Activated B cell treated with CpG ODN at 0.5 μM for 24 hours (primary cell): Measurements from ENCODE around the gene PRKN. TPM values are rescaled to one million over a fixed set of nuclear protein-coding genes. Genes with fewer than 3 reads are reported as not detected.

Source experiments
- ATAC-seq: fragments of 200-7000 bp; cut with Tn5 transposase; one replicate; pipeline ENCODE4 v1.10.0; 2021; ENCODE audit warnings: low read depth, mild to moderate bottlenecking, moderate library complexity
- CTCF ChIA-PET: fragments of 350-600 bp; sonication (Branson Sonifier 250); formaldehyde crosslinking; loops from one replicate; lab custom pipeline; 2021; ENCODE audit warnings: antibody characterized with exemption; lab: Charles Lee
- POLR2A ChIA-PET: fragments of 350-600 bp; sonication (Branson Sonifier 250); formaldehyde crosslinking; loops from one replicate; lab custom pipeline; 2021; ENCODE audit warnings: antibody characterized with exemption; lab: Charles Lee
- DNase-seq: peaks from one replicate; pipeline ENCODE4 v3.0.0; 2022
- H3K27ac Mint-ChIP-seq: one replicate; pipeline ENCODE4 v1.8.0; 2020; ENCODE audit warnings: mixed read lengths
- H3K27me3 Mint-ChIP-seq: one replicate; pipeline ENCODE4 v1.8.0; 2021; ENCODE audit warnings: mixed read lengths
- H3K36me3 Mint-ChIP-seq: one replicate; pipeline ENCODE4 v1.8.0; 2021; ENCODE audit warnings: low read depth, mixed read lengths
- H3K4me1 Mint-ChIP-seq: one replicate; pipeline ENCODE4 v1.8.0; 2021; ENCODE audit warnings: mixed read lengths
- H3K4me3 Mint-ChIP-seq: one replicate; pipeline ENCODE4 v1.8.0; 2020; ENCODE audit warnings: mild to moderate bottlenecking, mixed read lengths
- H3K9me3 Mint-ChIP-seq: one replicate; pipeline ENCODE4 v1.8.0; 2020; ENCODE audit warnings: mixed read lengths
- intact Hi-C: fragments of 100-400 bp; cut with micrococcal nuclease; formaldehyde crosslinking; loops from one replicate; pipeline ENCODE4 v1.15.1; 2024
- total RNA-seq: library from RNA; stranded (reverse); gene quantifications from 2 replicates; pipeline ENCODE4 v1.2.3, GENCODE V29; 2022
- TF ChIP-seq, protein P1 (sequence below): fragments of 200-600 bp; IDR thresholded peaks from one replicate; pipeline ENCODE4 v1.8.0; 2022; ENCODE audit warnings: antibody characterized with exemption, mild to moderate bottlenecking

The PRKN gene
- total RNA-seq, 1 donor from 2014 or later: 2.3 TPM

DNA sequence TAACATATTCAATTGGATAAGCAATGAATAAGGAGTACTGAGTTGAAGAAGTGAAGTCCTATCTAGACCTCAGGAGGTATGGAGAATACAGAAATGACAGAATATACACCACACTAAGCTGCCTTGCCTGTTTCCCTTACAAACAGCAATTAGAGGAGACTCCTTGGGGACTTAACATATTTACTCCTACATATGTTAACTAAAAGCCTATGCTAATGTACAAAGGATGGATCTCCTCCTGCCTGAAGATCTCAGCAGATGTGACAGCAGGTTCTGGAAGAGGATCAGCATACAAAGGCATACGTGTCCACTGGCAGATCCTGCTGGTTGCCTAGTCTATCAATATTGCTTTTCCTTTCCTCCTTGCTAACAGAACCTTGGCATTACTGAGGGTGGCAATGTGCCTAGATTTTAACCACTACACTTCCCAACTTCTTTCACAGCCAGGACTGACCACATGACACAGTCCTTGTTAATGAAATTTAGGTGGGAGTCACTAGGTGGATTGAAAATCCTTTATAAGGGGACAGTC is 29.6 kb downstream of the PRKN start:
- DNase-seq (no peak), ATAC-seq (no peak)
- no peak overlapping the region for H3K27ac Mint-ChIP-seq
- H3K36me3 Mint-ChIP-seq: no peaks in the 10 kb centered on the region
- intact Hi-C loops: no loop called here
- no peaks in the 10 kb centered on the region for H3K4me1 Mint-ChIP-seq
- H3K4me3 Mint-ChIP-seq: no peak overlapping the region
- ChIA-PET POLR2A (no interaction called here), CTCF (no interaction called here)
- no peaks in the 10 kb centered on the region for H3K9me3 Mint-ChIP-seq
- TF ChIP-seq, protein P1, sequence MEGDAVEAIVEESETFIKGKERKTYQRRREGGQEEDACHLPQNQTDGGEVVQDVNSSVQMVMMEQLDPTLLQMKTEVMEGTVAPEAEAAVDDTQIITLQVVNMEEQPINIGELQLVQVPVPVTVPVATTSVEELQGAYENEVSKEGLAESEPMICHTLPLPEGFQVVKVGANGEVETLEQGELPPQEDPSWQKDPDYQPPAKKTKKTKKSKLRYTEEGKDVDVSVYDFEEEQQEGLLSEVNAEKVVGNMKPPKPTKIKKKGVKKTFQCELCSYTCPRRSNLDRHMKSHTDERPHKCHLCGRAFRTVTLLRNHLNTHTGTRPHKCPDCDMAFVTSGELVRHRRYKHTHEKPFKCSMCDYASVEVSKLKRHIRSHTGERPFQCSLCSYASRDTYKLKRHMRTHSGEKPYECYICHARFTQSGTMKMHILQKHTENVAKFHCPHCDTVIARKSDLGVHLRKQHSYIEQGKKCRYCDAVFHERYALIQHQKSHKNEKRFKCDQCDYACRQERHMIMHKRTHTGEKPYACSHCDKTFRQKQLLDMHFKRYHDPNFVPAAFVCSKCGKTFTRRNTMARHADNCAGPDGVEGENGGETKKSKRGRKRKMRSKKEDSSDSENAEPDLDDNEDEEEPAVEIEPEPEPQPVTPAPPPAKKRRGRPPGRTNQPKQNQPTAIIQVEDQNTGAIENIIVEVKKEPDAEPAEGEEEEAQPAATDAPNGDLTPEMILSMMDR: no peak
- H3K27me3 Mint-ChIP-seq: no peaks in the 10 kb centered on the region

DNA sequence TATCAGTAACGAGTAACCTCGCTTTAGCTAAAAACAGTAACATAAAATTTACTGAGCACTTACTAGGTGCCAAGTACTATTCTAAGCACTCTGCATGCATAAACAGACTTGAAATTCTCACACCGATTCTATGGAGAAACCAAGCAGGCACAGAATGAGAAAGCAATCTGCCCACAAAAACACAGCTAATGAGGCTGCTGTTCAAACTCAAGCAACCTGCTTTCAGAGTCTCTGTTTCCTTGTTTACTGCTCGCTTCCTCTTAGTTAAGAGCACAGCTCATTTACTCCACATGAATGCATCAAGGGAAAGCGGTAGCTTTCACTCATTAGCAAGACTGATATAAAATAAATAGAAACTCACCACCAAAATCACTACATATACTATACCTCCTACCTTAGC is 37.4 kb downstream of the PRKN start:
- intact Hi-C loops: no loop called here
- DNase-seq (no peak), ATAC-seq (no peak)
- Mint-ChIP-seq H3K9me3 (no peaks in the 10 kb centered on the region), H3K27ac (no peak overlapping the region), H3K27me3 (no peaks in the 10 kb centered on the region), H3K4me3 (no peak overlapping the region), H3K36me3 (no peaks in the 10 kb centered on the region), H3K4me1 (no peaks in the 10 kb centered on the region)
- CTCF ChIA-PET: no interaction called here
- POLR2A ChIA-PET: no interaction called here
- TF ChIP-seq, protein P1: no peak

DNA sequence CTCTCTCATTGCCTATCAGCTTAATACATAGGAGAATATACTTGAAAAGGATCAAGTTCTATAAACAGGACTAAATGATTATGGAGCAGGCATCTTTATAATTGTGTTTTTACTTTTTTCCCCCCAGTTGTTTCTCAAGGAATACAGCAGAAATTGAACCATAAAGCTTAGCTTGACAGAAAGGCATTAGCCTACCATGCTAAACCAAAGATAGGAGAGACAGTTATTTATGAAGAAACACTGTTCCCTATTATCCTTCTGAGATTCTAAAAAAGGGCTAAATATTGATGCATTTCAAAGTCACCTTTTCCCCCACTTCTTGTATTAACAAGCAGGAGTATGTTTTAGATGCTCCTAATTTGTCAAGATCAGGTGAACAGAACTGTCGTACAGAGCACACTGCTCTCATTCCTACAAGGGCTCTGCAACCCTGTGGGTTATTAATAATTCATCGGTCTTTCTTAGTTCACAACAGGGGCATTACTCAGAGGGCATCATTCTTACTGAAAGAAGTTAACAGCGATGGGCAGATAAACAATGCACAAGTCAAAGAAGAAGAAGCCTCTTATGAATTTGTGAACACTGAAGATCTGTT is 38.7 kb downstream of the PRKN start:
- TF ChIP-seq, protein P1: no peak
- Mint-ChIP-seq H3K9me3 (no peaks in the 10 kb centered on the region), H3K4me3 (no peak overlapping the region), H3K27ac (no peak overlapping the region), H3K36me3 (no peaks in the 10 kb centered on the region), H3K27me3 (no peaks in the 10 kb centered on the region), H3K4me1 (no peaks in the 10 kb centered on the region)
- ChIA-PET CTCF (no interaction called here), POLR2A (no interaction called here)
- intact Hi-C loops: no loop called here
- ATAC-seq: no peak
- DNase-seq: no peak

- ChIA-PET POLR2A (no interaction called here), CTCF (no interaction called here)
- TF ChIP-seq, protein P1: no peak
- Mint-ChIP-seq H3K27ac (no peak overlapping the region), H3K36me3 (no peaks in the 10 kb centered on the region), H3K4me3 (no peak overlapping the region), H3K9me3 (peaks cover 3% of the 10 kb centered on the region), H3K4me1 (no peaks in the 10 kb centered on the region), H3K27me3 (no peaks in the 10 kb centered on the region)
- DNase-seq: no peak
- intact Hi-C loops: no loop called here
- no peak for ATAC-seq
Measured at GRCh38 chr6:162685586-162685985, 42.0 kb downstream of the PRKN start.

DNA sequence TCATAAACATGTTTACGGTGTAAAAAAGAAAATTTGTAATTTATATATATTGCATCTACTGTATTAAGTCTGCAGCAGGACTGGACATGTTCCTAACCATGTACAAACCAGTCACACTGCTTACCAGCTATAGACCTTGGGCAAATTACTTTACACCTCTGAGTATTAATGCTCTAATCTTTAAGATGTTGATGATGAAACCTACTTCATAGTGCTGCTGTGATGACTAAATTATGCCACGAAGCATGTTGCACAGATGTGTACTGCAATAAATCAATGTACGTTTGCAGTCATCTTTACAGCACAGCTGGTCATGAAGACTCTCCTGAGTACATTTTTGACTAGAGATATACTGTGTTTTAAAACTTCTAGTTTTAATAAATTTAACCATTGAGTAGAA is 42.6 kb downstream of the PRKN start:
- CTCF ChIA-PET: no interaction called here
- intact Hi-C loops: no loop called here
- H3K27ac Mint-ChIP-seq: no peak overlapping the region
- no peaks in the 10 kb centered on the region for H3K36me3 Mint-ChIP-seq
- POLR2A ChIA-PET: no interaction called here
- DNase-seq (no peak), ATAC-seq (no peak)
- TF ChIP-seq, protein P1: no peak
- H3K4me1 Mint-ChIP-seq: no peaks in the 10 kb centered on the region
- no peaks in the 10 kb centered on the region for H3K27me3 Mint-ChIP-seq
- H3K4me3 Mint-ChIP-seq: no peak overlapping the region
- H3K9me3 Mint-ChIP-seq: peaks cover 3% of the 10 kb centered on the region
